HepG2 (cell line): ENCODE measurements around the gene TRIP6. TPM values are rescaled to one million over a fixed set of nuclear protein-coding genes. Genes with fewer than 3 reads are reported as not detected.
A peak's percentile ranks its signal among the peaks of the same experiment; 100 is the strongest.

Experiments
- ATAC-seq: fragments of 200-7000 bp; cut with Tn5 transposase; 3 replicates; pipeline ENCODE4 v1.9.1; 2020; ENCODE audit warnings: mild to moderate bottlenecking, moderate library complexity
- BruUV-seq: library from RNA; stranded (reverse); fragments of 400-500 nt; replicated peaks from 2 replicates; lab custom pipeline; 2021; lab: Mats Ljungman, UMichigan
- CTCF ChIA-PET: fragments of 300-600 bp; formaldehyde crosslinking; extraction: SDS; loops from one replicate; lab custom pipeline; 2021; ENCODE audit warnings: low total read pairs, inconsistent platforms, low intra/inter-chr PET ratio; lab: Yijun Ruan, JAX
- POLR2A ChIA-PET: fragments of 350-600 bp; sonication (Branson Sonifier 250); formaldehyde crosslinking; loops from one replicate; lab custom pipeline; 2020; ENCODE audit warnings: antibody characterized with exemption, inconsistent platforms; lab: Yijun Ruan, JAX
- DNase-seq: peaks from one replicate; pipeline ENCODE4 v3.0.0-alpha.2; 2015; ENCODE audit warnings: low spot score
- FAIRE-seq: peaks from 3 replicates; lab custom pipeline; 2011; peaks lifted over from hg19 to GRCh38; lab: Jason Lieb, UNC
- H2AFZ ChIP-seq: one replicate; pipeline ENCODE4 v1.6.1; 2011; ENCODE audit warnings: low read length, inconsistent platforms
- H3K27ac ChIP-seq: fragments of 300-600 bp; 3 replicates; pipeline ENCODE4 v1.8.0; 2011; ENCODE audit warnings: mixed run types, mild to moderate bottlenecking, mixed read lengths, low read length, inconsistent platforms; ENCODE audit not compliant: insufficient read depth; ENCODE audit errors: extremely low read length
- H3K27me3 ChIP-seq, 2 experiments: fragments of 200-600 bp in 1 of 2; 2 replicates in 1 of 2; 3 replicates in 1 of 2; pipeline versions ENCODE4 v1.6.0 to v1.8.0; 2011; ENCODE audit warnings: low read length in 2 of 2, mild to moderate bottlenecking in 2 of 2, moderate library complexity in 2 of 2, inconsistent platforms in 1 of 2; ENCODE audit not compliant: insufficient read depth in 2 of 2, control insufficient read depth in 1 of 2
- H3K36me3 ChIP-seq, 2 experiments: fragments of 200-600 bp in 1 of 2; replicated peaks in 1 of 2; 2 replicates in 1 of 2; 3 replicates in 1 of 2; pipeline versions ENCODE4 v1.5.1 to v1.8.0; 2011; ENCODE audit warnings: low read length in 2 of 2, inconsistent platforms in 1 of 2; ENCODE audit not compliant: insufficient read depth in 2 of 2, control insufficient read depth in 1 of 2
- H3K4me1 ChIP-seq: 2 replicates; pipeline ENCODE4 v1.5.1; 2012; ENCODE audit warnings: low read length, inconsistent platforms; ENCODE audit not compliant: insufficient read depth
- H3K4me2 ChIP-seq: 2 replicates; pipeline ENCODE4 v1.6.0; 2011; ENCODE audit warnings: low read depth, low read length, inconsistent platforms
- H3K4me3 ChIP-seq, 3 experiments: fragments of 200-600 bp in 1 of 3; sonication (generic), shearing (Covaris generic) in 1 of 3; replicated peaks in 1 of 3; 2 replicates each; pipeline ENCODE4 v1.5.1; 2011 to 2016; ENCODE audit warnings: low read length in 3 of 3, inconsistent platforms in 2 of 3, low read depth in 2 of 3, mild to moderate bottlenecking in 2 of 3, control low read depth in 1 of 3, mixed read lengths in 1 of 3; ENCODE audit not compliant: insufficient read depth in 1 of 3
- H3K79me2 ChIP-seq: one replicate; pipeline ENCODE4 v1.6.1; 2011; ENCODE audit warnings: low read length, inconsistent platforms; ENCODE audit not compliant: insufficient read depth
- H3K9ac ChIP-seq: 2 replicates; pipeline ENCODE4 v1.6.0; 2011; ENCODE audit warnings: mild to moderate bottlenecking, low read depth, low read length, inconsistent platforms; ENCODE audit not compliant: insufficient read depth
- H3K9me3 ChIP-seq: 2 replicates; pipeline ENCODE4 v1.5.1; 2012; ENCODE audit warnings: mild to moderate bottlenecking, low read length
- H4K20me1 ChIP-seq: 2 replicates; pipeline ENCODE4 v1.6.0; 2011; ENCODE audit warnings: inconsistent platforms, mild to moderate bottlenecking, low read length, moderate library complexity; ENCODE audit not compliant: insufficient read depth
- MAFK ChIP-seq, 2 experiments: IDR thresholded peaks in 1 of 2; conservative IDR thresholded peaks in 1 of 2; 2 replicates each; pipeline ENCODE4 v1.6.1; 2011; ENCODE audit warnings: improper control_type of control experiment in 2 of 2, low read length in 2 of 2
- NR2F6 ChIP-seq, 2 experiments: IDR thresholded peaks; 2 replicates each; pipeline ENCODE4 v1.6.1; 2016; ENCODE audit warnings: antibody characterized with exemption in 1 of 2, mild to moderate bottlenecking in 1 of 2
- ZBTB7B ChIP-seq: sonication (generic); formaldehyde crosslinking; IDR thresholded peaks from 2 replicates; pipeline ENCODE4 v1.4.0; 2020; ENCODE audit warnings: missing genetic modification reagents
- ZNF367 ChIP-seq: sonication (generic); formaldehyde crosslinking; IDR thresholded peaks from 2 replicates; pipeline ENCODE4 v1.4.0; 2020; ENCODE audit warnings: missing genetic modification reagents, borderline replicate concordance
- WGBS: methylation state at CpG from one replicate; pipeline ENCODE4 v1.1.6; 2017; ENCODE audit warnings: low lambda C conversion rate; 5-methylcytosine and 5-hydroxymethylcytosine counted together
- in situ Hi-C: cut with HindIII; loops from 2 replicates; pipeline ENCODE4 v1.10.0; 2017; ENCODE audit warnings: low pct_unique_long_range_greater_than_20kb; ENCODE audit not compliant: extremely low pct_ligation_motif_present
- intact Hi-C: fragments of 100-400 bp; cut with micrococcal nuclease; formaldehyde crosslinking; loops from one replicate; pipeline ENCODE4 v1.10.0; 2022; ENCODE audit not compliant: unreplicated experiment
- polyA plus RNA-seq, 8 experiments: library from polyadenylated mRNA; depleted of rRNA in 3 of 8; stranded (reverse) in 7 of 8; unstranded in 1 of 8; fragments of >200 nt; fragmentation: Illumina TruSeq in 4 of 8; extraction: Trizol in 4 of 8; gene quantifications; 2 replicates each; pipeline versions ENCODE4 v1.2.1 to v1.2.3, GENCODE V29; 2011 to 2016; ENCODE audit warnings: low read depth in 4 of 8, missing spikeins in 1 of 8, mixed read lengths in 1 of 8; ENCODE audit not compliant: insufficient read depth in 1 of 8
- total RNA-seq, 5 experiments: library from RNA; depleted of rRNA; stranded (reverse); fragments of >200 nt; fragmentation: Illumina TruSeq; extraction: Trizol; gene quantifications; 2 replicates each; pipeline ENCODE4 v1.2.3, GENCODE V29; 2016; ENCODE audit warnings: low read depth in 1 of 5
- TF ChIP-seq, protein P1 (sequence below): sonication (generic); formaldehyde crosslinking; IDR thresholded peaks from 2 replicates; pipeline ENCODE4 v1.9.0; 2021; ENCODE audit warnings: missing genetic modification reagents, borderline replicate concordance
- TF ChIP-seq, protein P2 (sequence below): sonication (generic); formaldehyde crosslinking; IDR thresholded peaks from 2 replicates; pipeline ENCODE4 v1.4.0; 2020; ENCODE audit warnings: low read depth, missing genetic modification reagents
- TF ChIP-seq, protein P3 (sequence below): sonication (generic); formaldehyde crosslinking; IDR thresholded peaks from 2 replicates; pipeline ENCODE4 v1.5.1; 2020; ENCODE audit warnings: mild to moderate bottlenecking, missing genetic modification reagents, moderate library complexity
- TF ChIP-seq, protein P4 (sequence below): sonication (generic); formaldehyde crosslinking; IDR thresholded peaks from 2 replicates; pipeline ENCODE4 v1.4.0; 2020; ENCODE audit warnings: mild to moderate bottlenecking, missing genetic modification reagents

Gene TRIP6
- total and polyA plus RNA-seq, 2 of the 13 experiments (the other 11 are each of a cell fraction or from before 2014, with no cell fraction given): 0.34 to 0.38 TPM

DNA sequence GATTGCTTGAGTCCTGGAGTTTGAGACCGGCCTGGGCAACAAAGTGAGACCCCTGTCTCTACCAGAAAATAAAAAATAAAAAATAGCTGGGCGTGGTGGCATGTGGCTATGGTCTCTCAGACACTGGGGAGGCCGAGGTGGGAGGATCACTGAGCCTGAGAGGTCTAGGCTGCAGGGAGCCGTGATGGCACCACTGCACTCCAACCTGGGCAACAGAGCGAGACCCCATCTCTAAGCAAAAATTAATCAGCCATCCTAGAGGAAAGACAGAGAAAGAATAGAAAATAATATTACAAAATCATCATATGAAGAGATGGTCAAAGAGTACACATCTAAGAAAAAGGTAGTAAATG, 34.9 kb upstream of the TRIP6 start (continued):
- TF ChIP-seq, protein P1, sequence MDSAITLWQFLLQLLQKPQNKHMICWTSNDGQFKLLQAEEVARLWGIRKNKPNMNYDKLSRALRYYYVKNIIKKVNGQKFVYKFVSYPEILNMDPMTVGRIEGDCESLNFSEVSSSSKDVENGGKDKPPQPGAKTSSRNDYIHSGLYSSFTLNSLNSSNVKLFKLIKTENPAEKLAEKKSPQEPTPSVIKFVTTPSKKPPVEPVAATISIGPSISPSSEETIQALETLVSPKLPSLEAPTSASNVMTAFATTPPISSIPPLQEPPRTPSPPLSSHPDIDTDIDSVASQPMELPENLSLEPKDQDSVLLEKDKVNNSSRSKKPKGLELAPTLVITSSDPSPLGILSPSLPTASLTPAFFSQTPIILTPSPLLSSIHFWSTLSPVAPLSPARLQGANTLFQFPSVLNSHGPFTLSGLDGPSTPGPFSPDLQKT: no peak

DNA sequence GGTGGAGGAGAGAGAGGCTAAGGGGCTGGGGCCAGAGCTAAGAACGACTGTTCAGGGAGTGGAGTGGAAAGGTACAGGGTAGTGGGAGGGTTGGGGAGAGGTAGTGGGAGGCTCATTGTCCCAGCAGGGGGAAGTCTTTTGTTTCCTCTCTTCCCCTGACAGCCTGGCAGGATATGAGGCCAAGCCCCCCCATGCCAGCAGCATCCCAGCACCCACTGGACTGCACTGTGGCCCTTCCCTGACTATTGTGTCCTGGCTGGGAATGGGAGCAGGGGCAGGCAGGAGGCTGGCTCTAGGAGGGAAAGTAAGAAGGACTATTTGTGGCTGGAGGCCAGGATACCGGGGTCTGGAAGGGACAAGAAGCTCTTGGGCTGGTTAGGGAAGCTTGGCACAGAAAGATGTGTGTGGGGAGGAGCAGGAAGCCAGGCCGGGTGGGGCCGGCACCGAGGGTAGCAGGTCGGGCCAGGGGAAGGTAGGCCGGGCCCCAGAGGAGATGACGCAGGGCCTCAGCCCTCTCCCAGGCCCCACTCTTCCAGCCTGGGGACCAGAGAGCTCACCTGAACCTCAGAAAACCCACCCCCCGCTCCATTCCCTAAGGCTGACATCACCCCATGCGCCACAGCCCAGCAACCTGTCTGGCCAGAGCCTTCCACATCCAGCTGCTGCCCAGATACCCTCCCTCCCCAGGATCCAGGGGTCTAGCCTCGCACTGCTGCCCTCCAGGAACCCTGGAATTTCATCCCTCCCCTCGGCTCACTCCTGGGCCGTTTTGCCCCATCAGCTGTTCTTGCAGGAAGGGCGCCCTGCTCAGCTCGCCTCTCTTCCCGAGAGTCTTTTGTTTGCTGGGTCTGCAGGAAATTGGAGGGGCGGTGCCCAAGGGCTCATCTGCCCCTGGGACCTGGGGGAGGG, 31.0 kb upstream of the TRIP6 start:
- intact Hi-C loops: no loop called here
- ChIA-PET POLR2A (interaction anchor here (0.7 to 2.4 kb wide), 6 partner anchors 8 to 53 kb away, joined by 4 to 13 read pairs (median 6); partner anchors contain the start of genes EPHB4, SLC12A9, SRRT and UFSP1), CTCF (interaction anchor here (1.7 kb wide), 1 partner anchor 16 kb away, joined by 3 read pairs; the partner anchor contains the start of gene SLC12A9)
- Histone ChIP-seq H2AFZ (no peak overlapping the region), H3K9ac (peak overlapping the region; percentile 6; the same call in 1 of the 2 replicates), H3K79me2 (no peaks in the 10 kb centered on the region), H3K27ac (no peak overlapping the region), H4K20me1 (no peaks in the 10 kb centered on the region), H3K4me1 (peaks cover 64% of the 10 kb centered on the region), H3K27me3 (no peaks in the 10 kb centered on the region), H3K9me3 (no peaks in the 10 kb centered on the region), H3K4me3 (peak overlapping the region; percentile 43 to 65 (median 44)), H3K36me3 (no peaks in the 10 kb centered on the region), H3K4me2 (peak overlapping the region; percentile 82)
- 15% methylated on average over 13 of the region's 17 CpGs for WGBS
- in situ Hi-C loops: no loop called here
- FAIRE-seq: no peak
- no TSS peak for BruUV-seq
- peak; percentile 54 for ATAC-seq
- no peak for DNase-seq
- TF ChIP-seq, protein P2, sequence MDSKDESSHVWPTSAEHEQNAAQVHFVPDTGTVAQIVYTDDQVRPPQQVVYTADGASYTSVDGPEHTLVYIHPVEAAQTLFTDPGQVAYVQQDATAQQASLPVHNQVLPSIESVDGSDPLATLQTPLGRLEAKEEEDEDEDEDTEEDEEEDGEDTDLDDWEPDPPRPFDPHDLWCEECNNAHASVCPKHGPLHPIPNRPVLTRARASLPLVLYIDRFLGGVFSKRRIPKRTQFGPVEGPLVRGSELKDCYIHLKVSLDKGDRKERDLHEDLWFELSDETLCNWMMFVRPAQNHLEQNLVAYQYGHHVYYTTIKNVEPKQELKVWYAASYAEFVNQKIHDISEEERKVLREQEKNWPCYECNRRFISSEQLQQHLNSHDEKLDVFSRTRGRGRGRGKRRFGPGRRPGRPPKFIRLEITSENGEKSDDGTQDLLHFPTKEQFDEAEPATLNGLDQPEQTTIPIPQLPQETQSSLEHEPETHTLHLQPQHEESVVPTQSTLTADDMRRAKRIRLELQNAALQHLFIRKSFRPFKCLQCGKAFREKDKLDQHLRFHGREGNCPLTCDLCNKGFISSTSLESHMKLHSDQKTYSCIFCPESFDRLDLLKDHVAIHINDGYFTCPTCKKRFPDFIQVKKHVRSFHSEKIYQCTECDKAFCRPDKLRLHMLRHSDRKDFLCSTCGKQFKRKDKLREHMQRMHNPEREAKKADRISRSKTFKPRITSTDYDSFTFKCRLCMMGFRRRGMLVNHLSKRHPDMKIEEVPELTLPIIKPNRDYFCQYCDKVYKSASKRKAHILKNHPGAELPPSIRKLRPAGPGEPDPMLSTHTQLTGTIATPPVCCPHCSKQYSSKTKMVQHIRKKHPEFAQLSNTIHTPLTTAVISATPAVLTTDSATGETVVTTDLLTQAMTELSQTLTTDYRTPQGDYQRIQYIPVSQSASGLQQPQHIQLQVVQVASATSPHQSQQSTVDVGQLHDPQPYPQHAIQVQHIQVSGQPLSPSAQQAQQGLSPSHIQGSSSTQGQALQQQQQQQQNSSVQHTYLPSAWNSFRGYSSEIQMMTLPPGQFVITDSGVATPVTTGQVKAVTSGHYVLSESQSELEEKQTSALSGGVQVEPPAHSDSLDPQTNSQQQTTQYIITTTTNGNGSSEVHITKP: no peak
- TF ChIP-seq ZBTB7B (CRISPR knock-in tag): 0 out of 2 replicates have a peak, but pooled peaks have one; percentile 17
- TF ChIP-seq NR2F6 (IDR thresholded peaks at IDR 0.05): no peak
- no peak for TF ChIP-seq NR2F6 (CRISPR knock-in tag; IDR thresholded peaks at IDR 0.05)
- TF ChIP-seq, protein P3, sequence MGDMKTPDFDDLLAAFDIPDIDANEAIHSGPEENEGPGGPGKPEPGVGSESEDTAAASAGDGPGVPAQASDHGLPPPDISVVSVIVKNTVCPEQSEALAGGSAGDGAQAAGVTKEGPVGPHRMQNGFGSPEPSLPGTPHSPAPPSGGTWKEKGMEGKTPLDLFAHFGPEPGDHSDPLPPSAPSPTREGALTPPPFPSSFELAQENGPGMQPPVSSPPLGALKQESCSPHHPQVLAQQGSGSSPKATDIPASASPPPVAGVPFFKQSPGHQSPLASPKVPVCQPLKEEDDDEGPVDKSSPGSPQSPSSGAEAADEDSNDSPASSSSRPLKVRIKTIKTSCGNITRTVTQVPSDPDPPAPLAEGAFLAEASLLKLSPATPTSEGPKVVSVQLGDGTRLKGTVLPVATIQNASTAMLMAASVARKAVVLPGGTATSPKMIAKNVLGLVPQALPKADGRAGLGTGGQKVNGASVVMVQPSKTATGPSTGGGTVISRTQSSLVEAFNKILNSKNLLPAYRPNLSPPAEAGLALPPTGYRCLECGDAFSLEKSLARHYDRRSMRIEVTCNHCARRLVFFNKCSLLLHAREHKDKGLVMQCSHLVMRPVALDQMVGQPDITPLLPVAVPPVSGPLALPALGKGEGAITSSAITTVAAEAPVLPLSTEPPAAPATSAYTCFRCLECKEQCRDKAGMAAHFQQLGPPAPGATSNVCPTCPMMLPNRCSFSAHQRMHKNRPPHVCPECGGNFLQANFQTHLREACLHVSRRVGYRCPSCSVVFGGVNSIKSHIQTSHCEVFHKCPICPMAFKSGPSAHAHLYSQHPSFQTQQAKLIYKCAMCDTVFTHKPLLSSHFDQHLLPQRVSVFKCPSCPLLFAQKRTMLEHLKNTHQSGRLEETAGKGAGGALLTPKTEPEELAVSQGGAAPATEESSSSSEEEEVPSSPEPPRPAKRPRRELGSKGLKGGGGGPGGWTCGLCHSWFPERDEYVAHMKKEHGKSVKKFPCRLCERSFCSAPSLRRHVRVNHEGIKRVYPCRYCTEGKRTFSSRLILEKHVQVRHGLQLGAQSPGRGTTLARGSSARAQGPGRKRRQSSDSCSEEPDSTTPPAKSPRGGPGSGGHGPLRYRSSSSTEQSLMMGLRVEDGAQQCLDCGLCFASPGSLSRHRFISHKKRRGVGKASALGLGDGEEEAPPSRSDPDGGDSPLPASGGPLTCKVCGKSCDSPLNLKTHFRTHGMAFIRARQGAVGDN (CRISPR knock-in tag): peak; percentile 60
- no peak for TF ChIP-seq ZNF367 (CRISPR knock-in tag)
- peak; percentile 67 to 77 for TF ChIP-seq MAFK (conservative IDR thresholded peaks at IDR 0.05 in 1 of 2, IDR thresholded peaks at IDR 0.05 in 1 of 2; ENCODE audit: low read length in 2 of 2)
- TF ChIP-seq, protein P4, sequence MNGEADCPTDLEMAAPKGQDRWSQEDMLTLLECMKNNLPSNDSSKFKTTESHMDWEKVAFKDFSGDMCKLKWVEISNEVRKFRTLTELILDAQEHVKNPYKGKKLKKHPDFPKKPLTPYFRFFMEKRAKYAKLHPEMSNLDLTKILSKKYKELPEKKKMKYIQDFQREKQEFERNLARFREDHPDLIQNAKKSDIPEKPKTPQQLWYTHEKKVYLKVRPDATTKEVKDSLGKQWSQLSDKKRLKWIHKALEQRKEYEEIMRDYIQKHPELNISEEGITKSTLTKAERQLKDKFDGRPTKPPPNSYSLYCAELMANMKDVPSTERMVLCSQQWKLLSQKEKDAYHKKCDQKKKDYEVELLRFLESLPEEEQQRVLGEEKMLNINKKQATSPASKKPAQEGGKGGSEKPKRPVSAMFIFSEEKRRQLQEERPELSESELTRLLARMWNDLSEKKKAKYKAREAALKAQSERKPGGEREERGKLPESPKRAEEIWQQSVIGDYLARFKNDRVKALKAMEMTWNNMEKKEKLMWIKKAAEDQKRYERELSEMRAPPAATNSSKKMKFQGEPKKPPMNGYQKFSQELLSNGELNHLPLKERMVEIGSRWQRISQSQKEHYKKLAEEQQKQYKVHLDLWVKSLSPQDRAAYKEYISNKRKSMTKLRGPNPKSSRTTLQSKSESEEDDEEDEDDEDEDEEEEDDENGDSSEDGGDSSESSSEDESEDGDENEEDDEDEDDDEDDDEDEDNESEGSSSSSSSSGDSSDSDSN: peak; percentile 28; the same call in 1 of the 2 replicates
